Glutamatergic neuron (in vitro differentiated cells): ENCODE results near the gene GRIK4. TPM values are rescaled to one million over a fixed set of nuclear protein-coding genes. Genes with fewer than 3 reads are reported as not detected.

Experiments used
- DNase-seq: peaks from one replicate; pipeline ENCODE4 v3.0.0; 2022
- H3K27ac Mint-ChIP-seq: one replicate; pipeline ENCODE4 v1.8.0; 2020; ENCODE audit warnings: mild to moderate bottlenecking, mixed read lengths, inconsistent platforms; ENCODE audit not compliant: unreplicated experiment
- H3K27me3 Mint-ChIP-seq: one replicate; pipeline ENCODE4 v1.8.0; 2020; ENCODE audit warnings: mild to moderate bottlenecking, moderate library complexity, mixed read lengths, inconsistent platforms; ENCODE audit not compliant: unreplicated experiment
- H3K36me3 Mint-ChIP-seq: one replicate; pipeline ENCODE4 v1.8.0; 2020; ENCODE audit warnings: mild to moderate bottlenecking, mixed read lengths, inconsistent platforms; ENCODE audit not compliant: unreplicated experiment
- H3K4me1 Mint-ChIP-seq: one replicate; pipeline ENCODE4 v1.8.0; 2020; ENCODE audit warnings: mild to moderate bottlenecking, low read depth, mixed read lengths, inconsistent platforms; ENCODE audit not compliant: unreplicated experiment
- H3K4me3 Mint-ChIP-seq: one replicate; pipeline ENCODE4 v1.8.0; 2020; ENCODE audit warnings: mild to moderate bottlenecking, mixed read lengths, inconsistent platforms; ENCODE audit not compliant: unreplicated experiment
- H3K9me3 Mint-ChIP-seq: one replicate; pipeline ENCODE4 v1.8.0; 2020; ENCODE audit warnings: mild to moderate bottlenecking, moderate library complexity, mixed read lengths, inconsistent platforms; ENCODE audit not compliant: unreplicated experiment
- CTCF ChIP-seq: fragments of 200-600 bp; sonication (generic); IDR thresholded peaks from one replicate; pipeline ENCODE4 v1.5.0; 2021; ENCODE audit not compliant: partially characterized antibody, unreplicated experiment
- total RNA-seq: library from RNA; stranded (reverse); fragmentation: NEBNext Ultra II Directional; extraction: Animal tissue kit (Norgen Biotek cat#: 25700); gene quantifications from one replicate; pipeline ENCODE4 v1.2.1, GENCODE V29; 2021; ENCODE audit not compliant: unreplicated experiment

GRIK4 gene
- total RNA-seq, 1 donor from 2014 or later = 3.6 TPM

- no peak overlapping the region for H3K4me3 Mint-ChIP-seq
These were observed 406.2 kb downstream of the GRIK4 start for GRCh38 chr11:120917559-120918239.

GRCh38 chr11:120918257-120918656 is 406.7 kb downstream of the GRIK4 start:
- no peak for TF ChIP-seq CTCF
- H3K27ac Mint-ChIP-seq = no peak overlapping the region
- H3K9me3 Mint-ChIP-seq = no peaks in the 10 kb centered on the region
- no peak for DNase-seq
- H3K36me3 Mint-ChIP-seq = no peaks in the 10 kb centered on the region
- no peak overlapping the region for H3K4me3 Mint-ChIP-seq
- no peaks in the 10 kb centered on the region for H3K4me1 Mint-ChIP-seq
- H3K27me3 Mint-ChIP-seq = peaks cover 8% of the 10 kb centered on the region

More at GRCh38 chr11:120917559-120918239, 406.2 kb downstream of the GRIK4 start:
- Mint-ChIP-seq H3K9me3 (no peaks in the 10 kb centered on the region), H3K4me1 (no peaks in the 10 kb centered on the region), H3K36me3 (no peaks in the 10 kb centered on the region), H3K27ac (no peak overlapping the region), H3K27me3 (peaks cover 9% of the 10 kb centered on the region)
- no peak for TF ChIP-seq CTCF
- no peak for DNase-seq

- Mint-ChIP-seq H3K9me3 (no peaks in the 10 kb centered on the region), H3K4me3 (no peak overlapping the region), H3K27ac (no peak overlapping the region), H3K4me1 (no peaks in the 10 kb centered on the region), H3K27me3 (peaks cover 8% of the 10 kb centered on the region), H3K36me3 (no peaks in the 10 kb centered on the region)
- no peak for DNase-seq
- no peak for TF ChIP-seq CTCF
These were observed 407.5 kb downstream of the GRIK4 start for GRCh38 chr11:120919045-120919444.

GRCh38 chr11:120919566-120919965 is 408.0 kb downstream of the GRIK4 start:
- H3K27ac Mint-ChIP-seq = no peak overlapping the region
- H3K9me3 Mint-ChIP-seq = no peaks in the 10 kb centered on the region
- no peak for TF ChIP-seq CTCF
- peaks cover 1% of the 10 kb centered on the region for H3K4me1 Mint-ChIP-seq
- no peak overlapping the region for H3K4me3 Mint-ChIP-seq
- DNase-seq = no peak
- peaks cover 8% of the 10 kb centered on the region for H3K27me3 Mint-ChIP-seq
- no peaks in the 10 kb centered on the region for H3K36me3 Mint-ChIP-seq

GRCh38 chr11:120923866-120924508 is 412.4 kb downstream of the GRIK4 start:
- Mint-ChIP-seq H3K27me3 (peaks cover 7% of the 10 kb centered on the region), H3K36me3 (no peaks in the 10 kb centered on the region), H3K4me3 (no peak overlapping the region), H3K9me3 (no peaks in the 10 kb centered on the region), H3K4me1 (peaks cover 6% of the 10 kb centered on the region), H3K27ac (no peak overlapping the region)
- TF ChIP-seq CTCF = no peak
- no peak for DNase-seq
